Measurements from ENCODE around the gene TRIM64. TPM values are rescaled to one million over a fixed set of nuclear protein-coding genes. Genes with fewer than 3 reads are reported as not detected.
"Not testable (repeated sequence)": the region's sequence is repeated elsewhere in the genome, so short reads cannot be mapped to it uniquely, and the experiment has no call there.

TRIM64 gene, protein sequence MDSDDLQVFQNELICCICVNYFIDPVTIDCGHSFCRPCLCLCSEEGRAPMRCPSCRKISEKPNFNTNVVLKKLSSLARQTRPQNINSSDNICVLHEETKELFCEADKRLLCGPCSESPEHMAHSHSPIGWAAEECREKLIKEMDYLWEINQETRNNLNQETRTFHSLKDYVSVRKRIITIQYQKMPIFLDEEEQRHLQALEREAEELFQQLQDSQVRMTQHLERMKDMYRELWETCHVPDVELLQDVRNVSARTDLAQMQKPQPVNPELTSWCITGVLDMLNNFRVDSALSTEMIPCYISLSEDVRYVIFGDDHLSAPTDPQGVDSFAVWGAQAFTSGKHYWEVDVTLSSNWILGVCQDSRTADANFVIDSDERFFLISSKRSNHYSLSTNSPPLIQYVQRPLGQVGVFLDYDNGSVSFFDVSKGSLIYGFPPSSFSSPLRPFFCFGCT
- not detected in 2 replicates for total RNA-seq

GRCh38 chr11:89965737-89966136 lies at the start of gene TRIM64:
Gene TRIM64 (plus strand): TSS chr11:89966037. CDS start chr11:89968504, 2,467 bp downstream.
- DNase-seq (ENCODE audit: low read depth); H3K4me3 ChIP-seq (ENCODE audit: low read depth, low read length): not testable (repeated sequence)

- no peak for TF ChIP-seq CTCF (IDR thresholded peaks at IDR 0.05; ENCODE audit: insufficient read depth, low read depth, low read length)
- H3K4me3 ChIP-seq (ENCODE audit: low read depth, low read length) = no peak within 1 kb of the TSS
- DNase-seq (ENCODE audit: low read depth) = no peak
Measured at GRCh38 chr11:89922195-89922660, 43.6 kb upstream of the TRIM64 start, which contains the start of gene TRIM49D1. Gene TRIM49D1 (minus strand): TSS chr11:89922245. CDS start chr11:89917710, 4,535 bp downstream.

- not testable (repeated sequence) for H3K4me3 ChIP-seq (ENCODE audit: low read depth, low read length); DNase-seq (ENCODE audit: low read depth)
Measured at GRCh38 chr11:89923764-89924163, 42.1 kb upstream of the TRIM64 start, which contains the start of gene TRIM49D2. Gene TRIM49D2 (plus strand): TSS chr11:89924064. CDS start chr11:89926762, 2,698 bp downstream.

DNA sequence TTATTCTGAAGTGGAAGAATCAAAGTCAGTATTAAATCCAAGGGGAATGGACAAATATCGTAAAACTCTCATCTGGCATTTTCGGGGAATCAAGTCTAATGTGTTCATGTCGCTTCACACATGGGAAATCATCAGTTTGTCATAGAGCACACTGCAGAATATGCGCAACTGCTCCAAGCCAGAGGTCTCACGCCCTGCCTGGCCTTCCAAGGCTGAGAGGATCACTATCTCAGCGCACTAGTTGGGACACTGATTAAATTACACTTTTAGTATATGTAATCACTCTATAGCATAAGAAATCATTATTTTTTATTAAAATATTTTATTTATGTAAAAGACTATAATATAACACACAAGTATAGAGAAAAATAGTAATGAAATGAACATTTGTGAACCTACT lies 5.0 kb upstream of the TRIM64 start:
- H3K4me3 ChIP-seq (ENCODE audit: low read depth, low read length); DNase-seq (ENCODE audit: low read depth): not testable (repeated sequence)

Small RNAs within 50 kb of the gene (small RNA-seq; reads per million reads assigned to genes)
- not detected for gene AP004607.1

Other genes starting within 250 kb of the TRIM64 start
- gene TRIM49, start 157.5 kb upstream of the TRIM64 start, total RNA-seq = not detected in 2 replicates
- not detected in 2 replicates for gene TRIM64B, start 87.5 kb upstream of the TRIM64 start, total RNA-seq
- gene TRIM49D1, start 43.8 kb upstream of the TRIM64 start, total RNA-seq = not detected in 2 replicates
- gene TRIM49D2, start 42.0 kb upstream of the TRIM64 start, total RNA-seq = not detected in 2 replicates
- not detected in 2 replicates for gene TRIM49C, start 65.1 kb downstream of the TRIM64 start, total RNA-seq
- not detected in 2 replicates for gene UBTFL1, start 119.9 kb downstream of the TRIM64 start, total RNA-seq
- gene NAALAD2, start 168.6 kb downstream of the TRIM64 start, total RNA-seq = 1.9 and 2.2 TPM in 2 replicates

Data from fibroblast of villous mesenchyme (primary cell).